Right atrium auricular region (tissue), 2 donors: Measurements from ENCODE around the gene C1orf56. TPM values are rescaled to one million over a fixed set of nuclear protein-coding genes. Genes with fewer than 3 reads are reported as not detected.

Experiments used
- DNase-seq: peaks from one replicate; pipeline ENCODE4 v3.0.0-alpha.2; 2019; ENCODE audit warnings: low spot score
- H3K27ac ChIP-seq, 2 donors: fragments of 200-600 bp; sonication (generic); 1 replicate in 1 of 2; 2 replicates in 1 of 2; pipeline ENCODE4 v1.5.1; 2016 to 2019
- H3K27me3 ChIP-seq, 2 donors: fragments of 200-600 bp; sonication (generic); one replicate each; pipeline versions ENCODE4 v1.5.1 to v1.6.0; 2017 to 2019
- H3K36me3 ChIP-seq: fragments of 200-600 bp; sonication (generic); one replicate; pipeline ENCODE4 v1.5.1; 2016
- H3K4me1 ChIP-seq, 2 donors: fragments of 200-600 bp; sonication (generic); one replicate each; pipeline versions ENCODE4 v1.5.1 to v1.6.0; 2017 to 2019
- H3K4me3 ChIP-seq, 2 donors: fragments of 200-600 bp; sonication (generic); 1 replicate in 1 of 2; 2 replicates in 1 of 2; pipeline ENCODE4 v1.5.1; 2017 to 2019; ENCODE audit warnings: mild to moderate bottlenecking in 1 of 2, moderate library complexity in 1 of 2
- H3K9me3 ChIP-seq, 2 donors: fragments of 200-600 bp; sonication (generic); one replicate each; pipeline ENCODE4 v1.5.1; 2019
- CTCF ChIP-seq, 2 donors: fragments of 200-600 bp; sonication (generic); IDR thresholded peaks; one replicate each; pipeline ENCODE4 v1.5.1; 2019; ENCODE audit warnings: antibody characterized with exemption in 2 of 2
- total RNA-seq, 2 donors: library from RNA; depleted of rRNA; stranded (reverse); fragments of >200 nt; gene quantifications; one replicate each; pipeline ENCODE4 v1.1.0, GENCODE V29; 2016

The C1orf56 gene
- total RNA-seq, 2 donors from 2014 or later: 8.8 to 16.2 TPM

- TF ChIP-seq CTCF (IDR thresholded peaks at IDR 0.05): peak; percentile 44 to 68
- peak overlapping the region; percentile 90 to 93 for H3K27ac ChIP-seq
- DNase-seq: peak; percentile 85
- peaks cover 0 to 25% of the 10 kb centered on the region in 2 donors for H3K4me1 ChIP-seq
- peak overlapping the region; percentile 55 to 73 for H3K4me3 ChIP-seq
- H3K36me3 ChIP-seq: peaks cover 29% of the 10 kb centered on the region
- no peaks in the 10 kb centered on the region for H3K9me3 ChIP-seq
- no peaks in the 10 kb centered on the region for H3K27me3 ChIP-seq
Observed at GRCh38 chr1:151047925-151048644, 534 bp downstream of the C1orf56 start.

GRCh38 chr1:151048645-151049032, 1.1 kb downstream of the C1orf56 start:
- Histone ChIP-seq H3K27me3 (no peaks in the 10 kb centered on the region), H3K36me3 (peaks cover 30% of the 10 kb centered on the region), H3K4me3 (peak overlapping the region; percentile 55 to 73), H3K9me3 (no peaks in the 10 kb centered on the region), H3K4me1 (peaks cover 0 to 25% of the 10 kb centered on the region in 2 donors), H3K27ac (peak overlapping the region; percentile 90 to 93)
- DNase-seq: no peak
- no peak for TF ChIP-seq CTCF (IDR thresholded peaks at IDR 0.05)

- peak overlapping the region in 1 of 2 donors; percentile 37 for H3K27ac ChIP-seq
- H3K4me3 ChIP-seq: no peak overlapping the region
- peaks cover 38% of the 10 kb centered on the region for H3K36me3 ChIP-seq
Observed at GRCh38 chr1:151049458-151049857, 1.9 kb downstream of the C1orf56 start.

GRCh38 chr1:151050051-151050688, 2.6 kb downstream of the C1orf56 start:
- Histone ChIP-seq H3K4me1 (peaks cover 0 to 27% of the 10 kb centered on the region in 2 donors), H3K27ac (peak overlapping the region; percentile 25 to 37)

More at GRCh38 chr1:151049458-151049857, 1.9 kb downstream of the C1orf56 start:
- Histone ChIP-seq H3K4me1 (peaks cover 0 to 25% of the 10 kb centered on the region in 2 donors), H3K27me3 (no peaks in the 10 kb centered on the region), H3K9me3 (no peaks in the 10 kb centered on the region)
- no peak for TF ChIP-seq CTCF (IDR thresholded peaks at IDR 0.05)
- DNase-seq: no peak

GRCh38 chr1:151051356-151052009, 3.9 kb downstream of the C1orf56 start:
- H3K4me1 ChIP-seq: peaks cover 0 to 40% of the 10 kb centered on the region in 2 donors
- no peaks in the 10 kb centered on the region for H3K27me3 ChIP-seq
- H3K36me3 ChIP-seq: peaks cover 58% of the 10 kb centered on the region
- no peak for DNase-seq
- no peak overlapping the region for H3K27ac ChIP-seq
- no peak overlapping the region for H3K4me3 ChIP-seq
- TF ChIP-seq CTCF (IDR thresholded peaks at IDR 0.05): no peak
- H3K9me3 ChIP-seq: no peaks in the 10 kb centered on the region

More at GRCh38 chr1:151050051-151050688, 2.6 kb downstream of the C1orf56 start:
- H3K9me3 ChIP-seq: no peaks in the 10 kb centered on the region
- TF ChIP-seq CTCF (IDR thresholded peaks at IDR 0.05): no peak
- H3K27me3 ChIP-seq: no peaks in the 10 kb centered on the region
- peaks cover 45% of the 10 kb centered on the region for H3K36me3 ChIP-seq
- H3K4me3 ChIP-seq: no peak overlapping the region
- no peak for DNase-seq
